GM12875 (cell line): ENCODE measurements around the gene CCN5.

Experiments used
- H3K4me3 ChIP-seq: one replicate; pipeline ENCODE4 v1.5.1; 2011; ENCODE audit warnings: low read depth, low read length, control low read depth
- CTCF ChIP-seq: IDR thresholded peaks from 2 replicates; pipeline ENCODE4 v1.5.1; 2011; ENCODE audit warnings: low read depth, mild to moderate bottlenecking, control low read depth, inconsistent platforms, low read length, moderate library complexity, borderline replicate concordance; ENCODE audit not compliant: insufficient read depth

The CCN5 gene

GRCh38 chr20:44770484-44771171 lies 55.5 kb downstream of the CCN5 start:
- no peak overlapping the region for H3K4me3 ChIP-seq
- TF ChIP-seq CTCF = no peak

GRCh38 chr20:44771172-44771535 lies 56.0 kb downstream of the CCN5 start:
- no peak overlapping the region for H3K4me3 ChIP-seq
- no peak for TF ChIP-seq CTCF

GRCh38 chr20:44772636-44773035 lies 57.5 kb downstream of the CCN5 start:
- TF ChIP-seq CTCF = no peak
- no peak overlapping the region for H3K4me3 ChIP-seq

- H3K4me3 ChIP-seq = no peak overlapping the region
- TF ChIP-seq CTCF = no peak
Measured at GRCh38 chr20:44773070-44773829, 58.1 kb downstream of the CCN5 start.

GRCh38 chr20:44776980-44777379 lies 61.8 kb downstream of the CCN5 start:
- no peak for TF ChIP-seq CTCF
- no peak overlapping the region for H3K4me3 ChIP-seq
